ENCODE data around the gene SELENOO. TPM values are rescaled to one million over a fixed set of nuclear protein-coding genes. Genes with fewer than 3 reads are reported as not detected.

SELENOO gene
- total RNA-seq, 1 experiment from 2014 or later = 34.3 TPM

DNA sequence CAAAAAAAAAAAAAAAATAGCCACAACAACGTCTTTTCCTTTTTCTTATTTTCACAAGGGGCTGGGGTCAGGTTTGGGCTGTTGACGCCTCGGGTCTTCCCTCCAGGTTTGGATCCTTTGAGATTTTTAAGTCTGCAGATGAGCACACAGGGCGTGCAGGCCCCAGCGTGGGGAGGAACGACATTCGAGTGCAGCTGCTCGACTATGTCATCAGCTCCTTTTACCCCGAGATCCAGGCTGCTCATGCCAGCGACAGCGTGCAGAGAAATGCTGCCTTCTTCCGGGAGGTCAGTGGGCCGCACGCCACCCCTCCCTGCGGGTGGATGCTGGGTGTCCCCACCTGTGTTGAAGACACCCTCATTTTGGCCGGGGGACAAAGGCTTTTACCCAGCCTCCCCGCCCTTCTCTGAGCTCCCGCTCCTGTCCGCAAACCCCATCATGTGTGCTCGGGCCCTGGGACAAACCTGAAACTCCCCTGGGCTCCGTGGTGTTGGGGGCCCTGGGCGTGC, 7.7 kb downstream of the SELENOO start:
- ChIA-PET POLR2A (no interaction called here), CTCF (interaction anchor here (0.6 to 0.7 kb wide), 2 partner anchors 274 to 281 kb away, joined by 5 to 7 read pairs; no protein-coding TSS in a partner anchor)
- Histone ChIP-seq H3K4me1 (ENCODE audit: control insufficient read depth, insufficient read depth, low read length) (no peaks in the 10 kb centered on the region), H3K9me3 (ENCODE audit: control insufficient read depth, insufficient read depth, low read depth, low read length) (no peaks in the 10 kb centered on the region), H3K27me3 (ENCODE audit: control insufficient read depth, insufficient read depth, low read length) (no peaks in the 10 kb centered on the region), H3K4me3 (ENCODE audit: low read depth in 2 of 2, low read length in 2 of 2) (no peak overlapping the region), H3K36me3 (ENCODE audit: control insufficient read depth, insufficient read depth, low read length) (no peaks in the 10 kb centered on the region), H3K27ac (ENCODE audit: low read length) (no peak overlapping the region)
- intact Hi-C loops (cut with micrococcal nuclease; ENCODE audit: unreplicated experiment) (no loop called here), in situ Hi-C loops (cut with HindIII; ENCODE audit: low pct_unique_long_range_greater_than_20kb, low sequenced_read_pairs) (no loop called here)
- no peak for ATAC-seq
- TF ChIP-seq SIN3A (IDR thresholded peaks at IDR 0.05; ENCODE audit: borderline replicate concordance, insufficient read depth, low read depth, low read length) = no peak
- TF ChIP-seq, protein P1, sequence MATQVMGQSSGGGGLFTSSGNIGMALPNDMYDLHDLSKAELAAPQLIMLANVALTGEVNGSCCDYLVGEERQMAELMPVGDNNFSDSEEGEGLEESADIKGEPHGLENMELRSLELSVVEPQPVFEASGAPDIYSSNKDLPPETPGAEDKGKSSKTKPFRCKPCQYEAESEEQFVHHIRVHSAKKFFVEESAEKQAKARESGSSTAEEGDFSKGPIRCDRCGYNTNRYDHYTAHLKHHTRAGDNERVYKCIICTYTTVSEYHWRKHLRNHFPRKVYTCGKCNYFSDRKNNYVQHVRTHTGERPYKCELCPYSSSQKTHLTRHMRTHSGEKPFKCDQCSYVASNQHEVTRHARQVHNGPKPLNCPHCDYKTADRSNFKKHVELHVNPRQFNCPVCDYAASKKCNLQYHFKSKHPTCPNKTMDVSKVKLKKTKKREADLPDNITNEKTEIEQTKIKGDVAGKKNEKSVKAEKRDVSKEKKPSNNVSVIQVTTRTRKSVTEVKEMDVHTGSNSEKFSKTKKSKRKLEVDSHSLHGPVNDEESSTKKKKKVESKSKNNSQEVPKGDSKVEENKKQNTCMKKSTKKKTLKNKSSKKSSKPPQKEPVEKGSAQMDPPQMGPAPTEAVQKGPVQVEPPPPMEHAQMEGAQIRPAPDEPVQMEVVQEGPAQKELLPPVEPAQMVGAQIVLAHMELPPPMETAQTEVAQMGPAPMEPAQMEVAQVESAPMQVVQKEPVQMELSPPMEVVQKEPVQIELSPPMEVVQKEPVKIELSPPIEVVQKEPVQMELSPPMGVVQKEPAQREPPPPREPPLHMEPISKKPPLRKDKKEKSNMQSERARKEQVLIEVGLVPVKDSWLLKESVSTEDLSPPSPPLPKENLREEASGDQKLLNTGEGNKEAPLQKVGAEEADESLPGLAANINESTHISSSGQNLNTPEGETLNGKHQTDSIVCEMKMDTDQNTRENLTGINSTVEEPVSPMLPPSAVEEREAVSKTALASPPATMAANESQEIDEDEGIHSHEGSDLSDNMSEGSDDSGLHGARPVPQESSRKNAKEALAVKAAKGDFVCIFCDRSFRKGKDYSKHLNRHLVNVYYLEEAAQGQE (IDR thresholded peaks at IDR 0.05; ENCODE audit: insufficient read depth in 1 of 2, low read depth in 2 of 2, low read length in 1 of 2) = no peak
- no peak for TF ChIP-seq TCF7L2 (IDR thresholded peaks at IDR 0.05; ENCODE audit: low read depth, low read length)
- no peak; the same call in 1 of the 2 replicates for TF ChIP-seq POLR2AphosphoS5 (IDR thresholded peaks at IDR 0.05; ENCODE audit: low read depth, low read length)
- TF ChIP-seq CTCF (IDR thresholded peaks at IDR 0.05) = no peak
- BruUV-seq (replicated peaks) = no TSS peak
- DNase-seq (ENCODE audit: low read depth, low spot score) = no peak

DNA sequence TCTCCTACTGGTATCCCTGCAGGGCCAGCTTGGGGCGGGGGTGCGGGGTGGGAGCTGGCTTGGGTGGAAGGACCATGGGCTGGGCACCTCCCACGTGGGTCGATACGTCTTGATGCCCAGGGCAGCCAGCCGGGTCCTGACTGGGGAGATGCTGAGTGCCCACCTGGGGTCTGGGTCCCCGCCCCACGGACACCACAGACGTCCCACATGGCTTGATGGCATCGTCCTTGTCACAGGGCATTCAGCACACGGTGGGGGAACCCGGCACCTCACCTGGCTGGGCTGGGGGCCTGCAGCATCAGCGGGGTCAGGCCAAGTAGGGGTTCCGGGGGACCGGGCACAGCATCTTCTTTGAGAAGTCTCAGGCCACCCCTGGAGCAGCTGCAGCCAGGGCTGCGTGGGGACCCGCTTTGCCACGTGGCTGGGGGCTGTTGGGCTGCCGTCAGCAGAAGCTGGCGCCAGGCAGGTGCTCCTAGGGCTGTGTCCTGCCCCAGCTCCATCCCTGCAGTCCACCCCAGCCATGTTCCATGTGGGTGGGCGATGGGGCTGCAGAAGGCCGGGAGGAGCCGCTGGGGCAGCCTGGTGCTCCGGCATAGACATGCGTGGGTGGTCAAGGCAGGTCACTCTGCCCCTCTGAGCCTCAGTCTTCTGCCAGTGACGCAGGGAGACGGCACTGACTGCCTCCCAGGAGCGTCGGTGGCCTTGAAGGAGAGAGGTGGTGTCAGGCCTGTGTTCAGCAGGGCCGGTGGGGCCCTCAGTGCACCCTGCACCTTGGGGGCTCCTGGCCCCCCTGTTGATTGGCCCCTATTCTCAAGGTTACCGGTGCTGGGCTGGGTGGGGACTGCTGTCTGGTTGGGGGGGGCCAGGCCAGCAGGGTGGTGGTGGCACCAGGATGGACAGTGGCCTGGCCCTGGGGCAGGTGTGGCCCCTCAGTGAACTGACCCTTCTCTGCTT, 8.4 kb downstream of the SELENOO start:
- peak; percentile 36 for ATAC-seq
- no peaks in the 10 kb centered on the region for H3K27me3 ChIP-seq (ENCODE audit: control insufficient read depth, insufficient read depth, low read length)
- CTCF ChIA-PET = interaction anchor here (0.6 to 0.7 kb wide), 2 partner anchors 275 to 280 kb away, joined by 5 to 7 read pairs; no protein-coding TSS in a partner anchor

More for the DNA sequence above, 8.4 kb downstream of the SELENOO start:
- no peak for TF ChIP-seq SIN3A (IDR thresholded peaks at IDR 0.05; ENCODE audit: borderline replicate concordance, insufficient read depth, low read depth, low read length)
- no peak for TF ChIP-seq CTCF (IDR thresholded peaks at IDR 0.05)
- TF ChIP-seq TCF7L2 (IDR thresholded peaks at IDR 0.05; ENCODE audit: low read depth, low read length) = no peak
- TF ChIP-seq, protein P1 (IDR thresholded peaks at IDR 0.05; ENCODE audit: insufficient read depth in 1 of 2, low read depth in 2 of 2, low read length in 1 of 2) = no peak
- BruUV-seq (replicated peaks) = no TSS peak
- POLR2A ChIA-PET = no interaction called here
- H3K4me1 ChIP-seq (ENCODE audit: control insufficient read depth, insufficient read depth, low read length) = no peaks in the 10 kb centered on the region
- no peaks in the 10 kb centered on the region for H3K9me3 ChIP-seq (ENCODE audit: control insufficient read depth, insufficient read depth, low read depth, low read length)
- H3K27ac ChIP-seq (ENCODE audit: low read length) = no peak overlapping the region
- intact Hi-C loops (cut with micrococcal nuclease; ENCODE audit: unreplicated experiment) (loop anchor here (1.0 kb wide), 1 partner anchor 60 kb away; no protein-coding TSS in a partner anchor), in situ Hi-C loops (cut with HindIII; ENCODE audit: low pct_unique_long_range_greater_than_20kb, low sequenced_read_pairs) (no loop called here)
- H3K36me3 ChIP-seq (ENCODE audit: control insufficient read depth, insufficient read depth, low read length) = no peaks in the 10 kb centered on the region
- DNase-seq (ENCODE audit: low read depth, low spot score) = no peak
- no peak overlapping the region for H3K4me3 ChIP-seq (ENCODE audit: low read depth in 2 of 2, low read length in 2 of 2)
